GM10266 (cell line): ENCODE data around the gene ST8SIA6.
"Not testable (repeated sequence)": the region's sequence is repeated elsewhere in the genome, so short reads cannot be mapped to it uniquely, and the experiment has no call there.

Source experiments
- DNase-seq: peaks from one replicate; pipeline ENCODE4 v3.0.0; 2012; ENCODE audit errors: extremely low spot score
- TF ChIP-seq, protein P1 (sequence below): IDR thresholded peaks from 2 replicates; pipeline ENCODE4 v1.5.1; 2012; ENCODE audit warnings: mild to moderate bottlenecking, low read depth; ENCODE audit not compliant: control insufficient read depth, insufficient read depth; ENCODE audit errors: missing control alignments

The ST8SIA6 gene

DNA sequence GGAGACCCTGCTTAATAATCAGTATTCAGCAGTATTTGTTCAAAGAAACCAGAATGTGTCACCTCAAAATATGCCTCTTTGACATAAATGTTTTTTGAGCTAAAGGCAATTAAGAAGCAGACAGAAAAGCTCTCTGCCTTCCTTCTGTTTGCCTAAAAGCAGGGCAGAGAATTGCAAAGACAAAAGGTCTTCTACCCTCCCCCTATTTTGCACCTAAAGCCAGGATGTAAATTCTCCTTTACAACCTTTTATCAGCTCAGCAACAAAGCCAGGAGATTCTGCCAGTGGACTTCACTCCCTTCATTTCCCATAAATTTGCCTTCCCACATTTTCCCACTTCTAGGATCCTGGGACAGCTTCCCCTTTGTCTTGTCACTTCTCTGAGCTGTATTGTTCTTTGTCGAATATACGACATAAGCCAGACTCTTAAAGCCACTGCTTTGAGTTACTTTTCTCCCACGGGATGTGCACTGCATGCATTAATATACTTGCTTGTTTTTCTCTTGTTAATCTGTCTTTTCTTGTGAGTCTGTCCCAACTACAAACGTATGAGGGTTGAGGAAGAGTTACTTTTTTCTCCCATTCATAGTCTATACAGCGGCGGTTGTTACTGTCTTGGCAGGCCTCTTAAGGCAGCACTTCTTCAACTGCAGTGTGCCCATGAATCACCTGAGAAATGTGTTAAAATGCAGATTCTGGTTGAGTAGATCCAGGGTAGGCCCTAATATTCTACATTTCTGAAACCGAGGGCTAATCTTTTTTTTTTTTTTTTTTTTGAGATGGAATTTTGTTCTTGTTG is 48.2 kb downstream of the ST8SIA6 start:
- TF ChIP-seq, protein P1, sequence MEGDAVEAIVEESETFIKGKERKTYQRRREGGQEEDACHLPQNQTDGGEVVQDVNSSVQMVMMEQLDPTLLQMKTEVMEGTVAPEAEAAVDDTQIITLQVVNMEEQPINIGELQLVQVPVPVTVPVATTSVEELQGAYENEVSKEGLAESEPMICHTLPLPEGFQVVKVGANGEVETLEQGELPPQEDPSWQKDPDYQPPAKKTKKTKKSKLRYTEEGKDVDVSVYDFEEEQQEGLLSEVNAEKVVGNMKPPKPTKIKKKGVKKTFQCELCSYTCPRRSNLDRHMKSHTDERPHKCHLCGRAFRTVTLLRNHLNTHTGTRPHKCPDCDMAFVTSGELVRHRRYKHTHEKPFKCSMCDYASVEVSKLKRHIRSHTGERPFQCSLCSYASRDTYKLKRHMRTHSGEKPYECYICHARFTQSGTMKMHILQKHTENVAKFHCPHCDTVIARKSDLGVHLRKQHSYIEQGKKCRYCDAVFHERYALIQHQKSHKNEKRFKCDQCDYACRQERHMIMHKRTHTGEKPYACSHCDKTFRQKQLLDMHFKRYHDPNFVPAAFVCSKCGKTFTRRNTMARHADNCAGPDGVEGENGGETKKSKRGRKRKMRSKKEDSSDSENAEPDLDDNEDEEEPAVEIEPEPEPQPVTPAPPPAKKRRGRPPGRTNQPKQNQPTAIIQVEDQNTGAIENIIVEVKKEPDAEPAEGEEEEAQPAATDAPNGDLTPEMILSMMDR, result no peak
- no peak for DNase-seq

GRCh38 chr10:17403161-17403560 is 51.2 kb downstream of the ST8SIA6 start:
- TF ChIP-seq, protein P1, result no peak
- no peak for DNase-seq

DNA sequence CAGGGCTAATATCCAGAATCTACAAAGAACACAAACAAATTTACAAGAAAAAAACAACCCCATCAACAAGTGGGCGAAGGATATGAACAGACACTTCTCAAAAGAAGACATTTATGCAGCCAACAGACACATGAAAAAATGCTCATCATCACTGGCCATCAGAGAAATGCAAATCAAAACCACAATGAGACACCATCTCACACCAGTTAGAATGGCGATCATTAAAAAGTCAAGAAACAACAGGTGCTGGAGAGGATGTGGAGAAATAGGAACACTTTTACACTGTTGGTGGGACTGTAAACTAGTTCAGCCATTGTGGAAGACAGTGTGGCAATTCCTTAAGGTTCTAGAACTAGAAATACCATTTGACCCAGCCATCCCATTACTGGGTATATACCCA is 52.4 kb downstream of the ST8SIA6 start:
- not testable (repeated sequence) for DNase-seq

DNA sequence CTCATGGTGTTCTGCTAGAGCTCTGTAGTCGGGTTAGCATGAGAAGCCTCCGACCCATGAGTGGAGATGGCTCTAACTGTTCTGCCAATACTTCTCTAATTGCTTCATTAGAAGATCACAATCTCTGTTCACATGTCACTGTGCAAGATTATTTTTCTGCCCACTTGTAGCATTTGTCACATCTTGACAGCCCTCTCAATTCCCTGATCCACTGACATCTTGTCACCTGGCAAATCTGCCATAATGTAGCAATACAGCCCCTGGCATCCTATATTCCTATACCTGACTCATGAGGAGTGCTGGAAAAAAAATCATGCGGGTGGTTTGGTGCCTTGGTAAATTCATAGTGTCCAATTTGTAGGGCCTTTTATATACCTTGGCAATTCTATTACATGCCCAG is 58.4 kb downstream of the ST8SIA6 start:
- TF ChIP-seq, protein P1, result no peak

GRCh38 chr10:17394854-17395253 is 59.5 kb downstream of the ST8SIA6 start:
- no peak for DNase-seq
- TF ChIP-seq, protein P1, result no peak

More for the DNA sequence above, 58.4 kb downstream of the ST8SIA6 start:
- DNase-seq, result no peak

- no peak for DNase-seq
- TF ChIP-seq, protein P1, result no peak
Observed at GRCh38 chr10:17387861-17388503, 66.4 kb downstream of the ST8SIA6 start.

DNA sequence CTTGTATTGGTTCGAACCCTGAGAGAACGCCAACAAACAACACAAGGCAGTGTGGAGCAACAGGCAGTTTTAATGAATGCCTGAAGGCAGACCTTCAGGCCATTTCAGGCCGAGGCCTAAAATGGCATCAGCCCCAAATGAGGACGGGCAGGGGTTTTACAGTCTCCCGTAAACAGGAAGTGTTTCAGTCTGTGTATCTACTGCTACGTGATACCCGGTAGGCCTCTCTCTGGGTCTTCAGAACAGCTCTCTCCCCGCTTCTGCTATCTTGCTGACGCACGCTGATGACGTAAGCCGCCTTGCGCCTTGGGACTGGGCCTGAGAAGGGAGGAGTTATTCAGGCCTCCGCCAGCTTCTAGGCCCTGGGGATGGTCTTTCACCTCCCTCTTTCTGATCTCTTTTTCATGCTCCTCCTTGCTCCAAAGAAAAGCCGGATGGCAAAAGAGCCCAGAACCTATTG is 67.7 kb downstream of the ST8SIA6 start:
- TF ChIP-seq, protein P1, result no peak
- no peak for DNase-seq
